ENCODE results near the gene KIAA0753. TPM values are rescaled to one million over a fixed set of nuclear protein-coding genes. Genes with fewer than 3 reads are reported as not detected.

The KIAA0753 gene
- polyA plus RNA-seq, 1 experiment = 11.5 TPM

DNA sequence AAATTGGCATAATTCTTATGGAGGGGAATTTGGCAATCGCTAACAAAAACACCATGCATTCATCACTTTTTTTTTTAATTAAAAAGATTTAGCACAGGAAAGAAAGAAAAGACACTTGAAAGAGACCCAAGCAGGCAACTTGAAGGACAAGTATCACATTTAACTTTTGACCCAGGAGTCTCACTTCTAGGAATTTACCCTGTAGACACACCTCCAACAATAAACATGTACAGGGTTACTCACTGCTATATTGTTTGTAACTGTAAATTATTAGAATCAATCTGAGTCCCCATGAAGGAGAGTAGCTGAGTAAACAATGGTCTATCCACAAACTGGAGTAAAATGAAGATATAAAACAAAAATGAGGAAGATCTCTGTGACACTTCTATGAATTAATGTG lies 10.1 kb downstream of the KIAA0753 start:
- H3K9me3 ChIP-seq (ENCODE audit: control insufficient read depth, insufficient read depth, low read length) = no peaks in the 10 kb centered on the region
- H3K4me3 ChIP-seq (ENCODE audit: low read depth, low read length) = no peak overlapping the region
- H3K27ac ChIP-seq (ENCODE audit: low read depth, low read length) = no peak overlapping the region
- ChIA-PET CTCF (no interaction called here), POLR2A (no interaction called here)
- TF ChIP-seq, protein P1, sequence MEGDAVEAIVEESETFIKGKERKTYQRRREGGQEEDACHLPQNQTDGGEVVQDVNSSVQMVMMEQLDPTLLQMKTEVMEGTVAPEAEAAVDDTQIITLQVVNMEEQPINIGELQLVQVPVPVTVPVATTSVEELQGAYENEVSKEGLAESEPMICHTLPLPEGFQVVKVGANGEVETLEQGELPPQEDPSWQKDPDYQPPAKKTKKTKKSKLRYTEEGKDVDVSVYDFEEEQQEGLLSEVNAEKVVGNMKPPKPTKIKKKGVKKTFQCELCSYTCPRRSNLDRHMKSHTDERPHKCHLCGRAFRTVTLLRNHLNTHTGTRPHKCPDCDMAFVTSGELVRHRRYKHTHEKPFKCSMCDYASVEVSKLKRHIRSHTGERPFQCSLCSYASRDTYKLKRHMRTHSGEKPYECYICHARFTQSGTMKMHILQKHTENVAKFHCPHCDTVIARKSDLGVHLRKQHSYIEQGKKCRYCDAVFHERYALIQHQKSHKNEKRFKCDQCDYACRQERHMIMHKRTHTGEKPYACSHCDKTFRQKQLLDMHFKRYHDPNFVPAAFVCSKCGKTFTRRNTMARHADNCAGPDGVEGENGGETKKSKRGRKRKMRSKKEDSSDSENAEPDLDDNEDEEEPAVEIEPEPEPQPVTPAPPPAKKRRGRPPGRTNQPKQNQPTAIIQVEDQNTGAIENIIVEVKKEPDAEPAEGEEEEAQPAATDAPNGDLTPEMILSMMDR (IDR thresholded peaks at IDR 0.05; ENCODE audit: low read depth, low read length) = no peak
- no peak for DNase-seq (ENCODE audit: low read depth, low spot score)
- no peaks in the 10 kb centered on the region for H3K27me3 ChIP-seq (ENCODE audit: control insufficient read depth, insufficient read depth, low read length)

DNA sequence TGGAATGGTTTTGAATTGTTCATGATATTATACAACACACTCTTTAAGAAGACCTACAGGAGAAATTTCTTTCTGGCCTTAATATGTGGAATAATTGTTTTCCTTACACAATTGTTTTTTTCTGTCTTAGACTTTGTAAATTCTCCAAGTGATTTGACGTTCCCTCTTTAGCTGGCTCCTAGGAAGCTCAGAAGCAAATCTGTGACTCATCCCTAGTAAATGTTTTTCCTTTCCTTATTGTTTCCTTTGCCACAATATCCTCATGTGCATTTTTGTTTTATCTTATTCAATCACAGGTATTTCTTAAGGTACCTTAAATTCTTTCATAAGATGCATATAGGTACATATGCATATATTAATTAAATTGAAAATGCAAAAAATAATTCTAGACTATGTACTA lies 13.5 kb downstream of the KIAA0753 start:
- H3K27ac ChIP-seq (ENCODE audit: low read depth, low read length) = no peak overlapping the region
- H3K4me3 ChIP-seq (ENCODE audit: low read depth, low read length) = no peak overlapping the region
- ChIA-PET POLR2A (no interaction called here), CTCF (no interaction called here)
- no peaks in the 10 kb centered on the region for H3K9me3 ChIP-seq (ENCODE audit: control insufficient read depth, insufficient read depth, low read length)
- DNase-seq (ENCODE audit: low read depth, low spot score) = no peak
- TF ChIP-seq, protein P1 (IDR thresholded peaks at IDR 0.05; ENCODE audit: low read depth, low read length) = no peak
- H3K27me3 ChIP-seq (ENCODE audit: control insufficient read depth, insufficient read depth, low read length) = no peaks in the 10 kb centered on the region

DNA sequence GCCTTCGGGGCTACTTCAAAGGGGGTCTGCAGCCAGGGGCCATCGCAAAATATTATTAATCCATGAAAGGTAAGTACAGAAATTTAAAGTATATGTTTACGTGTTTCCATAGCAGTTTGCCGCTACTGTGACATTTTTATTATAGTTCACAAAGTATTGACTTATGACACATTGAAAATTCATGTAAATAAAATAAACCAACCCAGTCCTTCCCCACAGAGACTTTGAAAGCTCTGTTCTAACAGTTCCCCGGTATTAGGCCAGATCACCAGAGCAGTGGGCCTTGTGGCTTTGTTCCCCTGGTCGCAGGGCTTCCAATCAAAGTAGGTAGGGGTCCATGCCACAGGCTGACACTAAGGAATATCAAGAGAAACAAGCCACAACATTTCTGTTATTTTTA lies 13.9 kb downstream of the KIAA0753 start:
- no peak overlapping the region for H3K27ac ChIP-seq (ENCODE audit: low read depth, low read length)
- H3K9me3 ChIP-seq (ENCODE audit: control insufficient read depth, insufficient read depth, low read length) = no peaks in the 10 kb centered on the region
- DNase-seq (ENCODE audit: low read depth, low spot score) = no peak
- CTCF ChIA-PET = interaction anchor here (0.6 kb wide), 1 partner anchor 1657 kb away, joined by 12 read pairs; no protein-coding TSS in a partner anchor
- H3K27me3 ChIP-seq (ENCODE audit: control insufficient read depth, insufficient read depth, low read length) = no peaks in the 10 kb centered on the region
- POLR2A ChIA-PET = no interaction called here
- TF ChIP-seq, protein P1 (IDR thresholded peaks at IDR 0.05; ENCODE audit: low read depth, low read length) = no peak
- no peak overlapping the region for H3K4me3 ChIP-seq (ENCODE audit: low read depth, low read length)

DNA sequence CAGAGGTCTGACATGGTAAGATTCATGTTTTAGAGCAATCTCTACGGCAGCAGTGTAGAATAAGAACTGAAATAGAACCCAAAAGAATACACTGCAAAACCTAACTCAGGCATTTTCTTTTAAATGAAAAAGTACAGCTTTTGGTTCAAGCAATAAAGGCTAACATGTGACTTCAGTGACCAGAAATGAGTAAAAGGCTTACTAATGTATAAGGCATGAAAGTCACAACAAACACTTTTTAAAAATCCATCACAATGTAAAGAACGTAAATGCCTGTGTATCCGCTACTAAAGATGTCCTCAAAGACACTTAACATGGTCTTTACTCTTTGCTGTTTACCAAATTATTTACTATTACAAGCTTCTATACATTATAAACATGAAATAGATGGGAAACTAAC lies 16.6 kb downstream of the KIAA0753 start:
- DNase-seq (ENCODE audit: low read depth, low spot score) = no peak
- Histone ChIP-seq H3K4me3 (ENCODE audit: low read depth, low read length) (no peak overlapping the region), H3K27ac (ENCODE audit: low read depth, low read length) (no peak overlapping the region), H3K9me3 (ENCODE audit: control insufficient read depth, insufficient read depth, low read length) (no peaks in the 10 kb centered on the region), H3K27me3 (ENCODE audit: control insufficient read depth, insufficient read depth, low read length) (no peaks in the 10 kb centered on the region)
- TF ChIP-seq, protein P1 (IDR thresholded peaks at IDR 0.05; ENCODE audit: low read depth, low read length) = no peak
- POLR2A ChIA-PET = no interaction called here
- CTCF ChIA-PET = interaction anchor here (0.7 to 1.0 kb wide), 2 partner anchors 185 to 188 kb away, joined by 3 read pairs; no protein-coding TSS in a partner anchor

DNA sequence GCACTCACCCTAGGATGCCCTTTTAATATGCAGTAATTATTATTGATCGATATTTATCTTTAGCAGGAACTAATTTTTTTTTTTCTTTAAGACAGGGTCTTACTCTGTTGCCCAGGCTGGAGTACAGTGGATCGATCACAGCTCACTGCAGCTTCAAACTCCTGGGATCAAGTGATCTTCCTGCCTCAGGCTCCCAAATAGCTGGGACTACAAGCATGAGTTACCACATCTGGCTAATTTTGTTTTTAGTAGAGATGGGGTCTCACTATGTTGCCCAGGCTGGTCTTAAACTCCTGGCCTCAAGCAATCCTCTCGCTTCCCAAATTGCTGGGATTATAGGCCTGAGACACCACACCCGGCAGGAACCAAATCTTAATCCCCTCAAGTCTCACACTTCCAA lies 29.3 kb downstream of the KIAA0753 start:
- ChIA-PET CTCF (no interaction called here), POLR2A (no interaction called here)
- Histone ChIP-seq H3K9me3 (ENCODE audit: control insufficient read depth, insufficient read depth, low read length) (no peaks in the 10 kb centered on the region), H3K27me3 (ENCODE audit: control insufficient read depth, insufficient read depth, low read length) (no peaks in the 10 kb centered on the region), H3K4me3 (ENCODE audit: low read depth, low read length) (no peak overlapping the region), H3K27ac (ENCODE audit: low read depth, low read length) (no peak overlapping the region)
- TF ChIP-seq, protein P1 (IDR thresholded peaks at IDR 0.05; ENCODE audit: low read depth, low read length) = no peak
- DNase-seq (ENCODE audit: low read depth, low spot score) = no peak

All from AG04450 (cell line).